H1 (cell line): ENCODE results near the gene CNTN5. TPM values are rescaled to one million over a fixed set of nuclear protein-coding genes. Genes with fewer than 3 reads are reported as not detected.

Experiments
- CTCF ChIA-PET: fragments of 300-600 bp; sonication (Branson Sonifier 250); formaldehyde crosslinking; loops from one replicate; lab custom pipeline; 2021; ENCODE audit not compliant: partially characterized antibody; lab: Charles Lee
- POLR2A ChIA-PET: fragments of 300-600 bp; sonication (Branson Sonifier 250); formaldehyde crosslinking; loops from one replicate; lab custom pipeline; 2021; ENCODE audit warnings: inconsistent platforms; ENCODE audit not compliant: partially characterized antibody; lab: Charles Lee
- DNase-seq, 2 experiments: peaks; one replicate each; pipeline versions ENCODE4 v3.0.0 to v3.0.0-alpha.2; 2010 to 2022; ENCODE audit warnings: low spot score in 2 of 2, low read depth in 1 of 2, mixed read lengths in 1 of 2
- FAIRE-seq: peaks from 2 replicates; lab custom pipeline; 2011; peaks lifted over from hg19 to GRCh38; lab: Jason Lieb, UNC
- H2AFZ ChIP-seq: 2 replicates; pipeline ENCODE4 v1.8.1; 2012; ENCODE audit warnings: low read length, inconsistent platforms
- H2AK5ac ChIP-seq: 2 replicates; pipeline ENCODE4 v1.6.1; 2013; ENCODE audit warnings: low read depth, low read length
- H2BK120ac ChIP-seq: replicated peaks from 2 replicates; pipeline ENCODE3; 2013; ENCODE audit warnings: low read depth, low read length, inconsistent platforms
- H2BK12ac ChIP-seq: 2 replicates; pipeline ENCODE4 v1.6.1; 2013; ENCODE audit warnings: low read depth, low read length
- H2BK15ac ChIP-seq: 2 replicates; pipeline ENCODE4 v1.6.1; 2013; ENCODE audit warnings: low read length
- H2BK20ac ChIP-seq: 2 replicates; pipeline ENCODE4 v1.6.1; 2013; ENCODE audit warnings: low read length
- H2BK5ac ChIP-seq: 2 replicates; pipeline ENCODE4 v1.6.1; 2013; ENCODE audit warnings: low read depth, low read length
- H3K14ac ChIP-seq: 2 replicates; pipeline ENCODE4 v1.6.1; 2013; ENCODE audit warnings: inconsistent platforms; ENCODE audit not compliant: insufficient read length
- H3K18ac ChIP-seq: 2 replicates; pipeline ENCODE4 v1.6.1; 2013; ENCODE audit warnings: low read length; ENCODE audit errors: extremely low read depth
- H3K23ac ChIP-seq: 2 replicates; pipeline ENCODE4 v1.6.1; 2013; ENCODE audit warnings: inconsistent platforms; ENCODE audit not compliant: insufficient read length
- H3K23me2 ChIP-seq: 2 replicates; pipeline ENCODE4 v1.6.1; 2013; ENCODE audit warnings: low read depth, low read length
- H3K27ac ChIP-seq: 2 replicates; pipeline ENCODE4 v1.6.1; 2011; ENCODE audit warnings: low read depth, low read length, inconsistent platforms
- H3K27me3 ChIP-seq, 4 experiments: replicated peaks in 1 of 4; 1 replicate in 1 of 4; 2 replicates in 3 of 4; pipeline versions ENCODE4 v1.6.1 to v1.8.1; 2011 to 2013; ENCODE audit warnings: low read length in 3 of 4, mild to moderate bottlenecking in 3 of 4, inconsistent platforms in 2 of 4, mixed read lengths in 2 of 4, moderate library complexity in 1 of 4; ENCODE audit not compliant: control insufficient read depth in 3 of 4, insufficient read depth in 3 of 4; ENCODE audit errors: extremely low read depth in 1 of 4
- H3K36me3 ChIP-seq, 4 experiments: 2 replicates each; pipeline versions ENCODE4 v1.6.1 to v1.8.1; 2011 to 2013; ENCODE audit warnings: mild to moderate bottlenecking in 4 of 4, low read length in 3 of 4, moderate library complexity in 2 of 4, control low read depth in 1 of 4, inconsistent platforms in 1 of 4; ENCODE audit not compliant: insufficient read depth in 4 of 4, control insufficient read depth in 2 of 4
- H3K4ac ChIP-seq: replicated peaks from 2 replicates; pipeline ENCODE3; 2013; ENCODE audit warnings: low read length, low read depth, mixed read lengths, inconsistent platforms; ENCODE audit not compliant: insufficient read length
- H3K4me1 ChIP-seq, 4 experiments: replicated peaks in 1 of 4; 1 replicate in 1 of 4; 2 replicates in 3 of 4; pipeline versions ENCODE4 v1.6.1 to v1.8.1; 2011 to 2013; ENCODE audit warnings: low read length in 3 of 4, inconsistent platforms in 2 of 4, mixed read lengths in 1 of 4; ENCODE audit not compliant: insufficient read depth in 4 of 4, control insufficient read depth in 3 of 4
- H3K4me2 ChIP-seq, 2 experiments: 2 replicates each; pipeline versions ENCODE4 v1.6.1 to v1.8.1; 2011 to 2013; ENCODE audit warnings: low read depth in 2 of 2, low read length in 2 of 2, control low read depth in 1 of 2, inconsistent platforms in 1 of 2, mild to moderate bottlenecking in 1 of 2; ENCODE audit not compliant: insufficient read depth in 1 of 2
- H3K4me3 ChIP-seq, 4 experiments: fragments of 200-600, 300-600 bp in 1 of 4; sonication (generic), shearing (Covaris generic), sonication (Bioruptor Twin) in 1 of 4; 2 replicates each; pipeline versions ENCODE4 v1.5.1 to v1.8.1; 2011 to 2016; ENCODE audit warnings: low read length in 4 of 4, low read depth in 3 of 4, control low read depth in 2 of 4, inconsistent platforms in 2 of 4, mild to moderate bottlenecking in 2 of 4, mixed read lengths in 1 of 4, moderate library complexity in 1 of 4; ENCODE audit not compliant: insufficient read depth in 2 of 4; ENCODE audit errors: extremely low read depth in 1 of 4
- H3K56ac ChIP-seq: replicated peaks from 2 replicates; pipeline ENCODE3; 2013; ENCODE audit warnings: low read depth, mild to moderate bottlenecking, mixed read lengths, low read length, inconsistent platforms; ENCODE audit not compliant: insufficient read length
- H3K79me1 ChIP-seq: 2 replicates; pipeline ENCODE4 v1.6.1; 2013; ENCODE audit warnings: low read depth, low read length, control low read depth
- H3K79me2 ChIP-seq, 2 experiments: 2 replicates each; pipeline versions ENCODE4 v1.6.1 to v1.8.1; 2012 to 2013; ENCODE audit warnings: low read length in 2 of 2, mild to moderate bottlenecking in 2 of 2, inconsistent platforms in 1 of 2; ENCODE audit not compliant: insufficient read depth in 2 of 2, control insufficient read depth in 1 of 2
- H3K9ac ChIP-seq, 4 experiments: replicated peaks in 1 of 4; 1 replicate in 1 of 4; 2 replicates in 3 of 4; pipeline versions ENCODE4 v1.6.1 to v1.8.1; 2011 to 2013; ENCODE audit warnings: low read depth in 3 of 4, low read length in 3 of 4, control low read depth in 2 of 4, mild to moderate bottlenecking in 2 of 4, moderate library complexity in 2 of 4, inconsistent platforms in 1 of 4; ENCODE audit errors: extremely low read depth in 1 of 4
- H3K9me3 ChIP-seq, 2 experiments: 2 replicates each; pipeline versions ENCODE4 v1.6.1 to v1.8.1; 2012 to 2013; ENCODE audit warnings: mild to moderate bottlenecking in 2 of 2, moderate library complexity in 2 of 2, control low read depth in 1 of 2, inconsistent platforms in 1 of 2, low read depth in 1 of 2, low read length in 1 of 2, mixed read lengths in 1 of 2; ENCODE audit not compliant: insufficient read depth in 2 of 2
- H4K20me1 ChIP-seq, 2 experiments: replicated peaks in 1 of 2; 2 replicates each; pipeline versions ENCODE3 to v1.8.1; 2011 to 2013; ENCODE audit warnings: inconsistent platforms in 2 of 2, low read length in 2 of 2, mild to moderate bottlenecking in 1 of 2; ENCODE audit not compliant: insufficient read depth in 2 of 2, control insufficient read depth in 1 of 2
- H4K5ac ChIP-seq: 2 replicates; pipeline ENCODE4 v1.6.1; 2013; ENCODE audit warnings: low read length, low read depth, mixed read lengths, inconsistent platforms; ENCODE audit not compliant: insufficient read length
- H4K8ac ChIP-seq: 2 replicates; pipeline ENCODE4 v1.8.0; 2013; ENCODE audit warnings: mild to moderate bottlenecking, moderate library complexity, low read length, inconsistent platforms; ENCODE audit not compliant: insufficient read depth; ENCODE audit errors: extremely low read depth
- H4K91ac ChIP-seq: replicated peaks from 2 replicates; pipeline ENCODE3; 2013; ENCODE audit warnings: low read length, mixed read lengths, inconsistent platforms; ENCODE audit not compliant: insufficient read length
- CBX8 ChIP-seq: fragments of 300-800, 300-1000 bp; sonication (generic); IDR thresholded peaks from 2 replicates; pipeline ENCODE4 v1.7.1; 2016; ENCODE audit warnings: low read depth, low read length, borderline replicate concordance
- CHD2 ChIP-seq: IDR thresholded peaks from 2 replicates; pipeline ENCODE4 v1.6.1; 2012; ENCODE audit warnings: low read length, improper control_type of control experiment
- EP300 ChIP-seq, 2 experiments: IDR thresholded peaks; 1 replicate in 1 of 2; 2 replicates in 1 of 2; pipeline ENCODE4 v1.6.1; 2011 to 2012; ENCODE audit warnings: low read depth in 2 of 2, low read length in 2 of 2, mild to moderate bottlenecking in 2 of 2, borderline replicate concordance in 1 of 2, inconsistent platforms in 1 of 2, moderate library complexity in 1 of 2
- GTF2F1 ChIP-seq: IDR thresholded peaks from 2 replicates; pipeline ENCODE4 v1.6.1; 2012; ENCODE audit warnings: low read depth, low read length, improper control_type of control experiment, borderline replicate concordance
- RFX5 ChIP-seq: IDR thresholded peaks from 2 replicates; pipeline ENCODE4 v1.6.1; 2011; ENCODE audit warnings: low read depth, low read length, improper control_type of control experiment, borderline replicate concordance
- RXRA ChIP-seq: IDR thresholded peaks from 2 replicates; pipeline ENCODE4 v1.6.1; 2011; ENCODE audit warnings: low read depth, mild to moderate bottlenecking, low read length, moderate library complexity; ENCODE audit not compliant: insufficient read depth
- TAF7 ChIP-seq: optimal IDR thresholded peaks from 2 replicates; pipeline ENCODE3; 2011; ENCODE audit warnings: low read depth, mild to moderate bottlenecking, inconsistent platforms, low read length, moderate library complexity, borderline replicate concordance
- TCF12 ChIP-seq: IDR thresholded peaks from 2 replicates; pipeline ENCODE4 v1.6.1; 2011; ENCODE audit warnings: low read depth, mild to moderate bottlenecking, low read length
- WGBS, 2 experiments: shearing (Covaris generic) in 1 of 2; methylation state at CpG; one replicate each; pipeline versions ENCODE4 v1.1.6 to v1.1.7; 2013 to 2015; ENCODE audit warnings: low lambda C conversion rate in 2 of 2, mixed read lengths in 2 of 2, inconsistent platforms in 1 of 2, low coverage in 1 of 2, missing lambda C conversion rate in 1 of 2; ENCODE audit not compliant: insufficient replicate concordance in 2 of 2, insufficient coverage in 1 of 2, insufficient read length in 1 of 2; ENCODE audit errors: extremely low coverage in 1 of 2, missing lambda C conversion rate in 1 of 2; 5-methylcytosine and 5-hydroxymethylcytosine counted together
- polyA plus RNA-seq, 7 experiments: library from polyadenylated mRNA; depleted of rRNA in 3 of 7; stranded (reverse) in 5 of 7; unstranded in 2 of 7; fragments of >200 nt in 5 of 7; fragments of 200-250 nt in 2 of 7; gene quantifications; 1 replicate in 5 of 7; 2 replicates in 1 of 7; 4 replicates in 1 of 7; pipeline versions ENCODE4 v1.2.1 to v1.2.3, GENCODE V29; 2011 to 2013; ENCODE audit warnings: missing spikeins in 2 of 7, mixed read lengths in 2 of 7
- total RNA-seq: library from RNA; stranded (reverse); fragmentation: NEBNext Ultra II Directional; extraction: Animal tissue kit (Norgen Biotek cat#: 25700); gene quantifications from 2 replicates; pipeline ENCODE4 v1.2.1, GENCODE V29; 2021
- TF ChIP-seq, protein P1 (sequence below): IDR thresholded peaks from 2 replicates; pipeline ENCODE4 v1.6.1; 2011; ENCODE audit warnings: low read depth, mild to moderate bottlenecking, low read length; ENCODE audit not compliant: insufficient read depth
- TF ChIP-seq, protein P2 (sequence below): IDR thresholded peaks from 2 replicates; pipeline ENCODE4 v1.6.1; 2011; ENCODE audit warnings: low read length, improper control_type of control experiment

The CNTN5 gene
- total and polyA plus RNA-seq, 2 of the 8 experiments (the other 6 are each of a cell fraction or from before 2014, with no cell fraction given): not detected

DNA sequence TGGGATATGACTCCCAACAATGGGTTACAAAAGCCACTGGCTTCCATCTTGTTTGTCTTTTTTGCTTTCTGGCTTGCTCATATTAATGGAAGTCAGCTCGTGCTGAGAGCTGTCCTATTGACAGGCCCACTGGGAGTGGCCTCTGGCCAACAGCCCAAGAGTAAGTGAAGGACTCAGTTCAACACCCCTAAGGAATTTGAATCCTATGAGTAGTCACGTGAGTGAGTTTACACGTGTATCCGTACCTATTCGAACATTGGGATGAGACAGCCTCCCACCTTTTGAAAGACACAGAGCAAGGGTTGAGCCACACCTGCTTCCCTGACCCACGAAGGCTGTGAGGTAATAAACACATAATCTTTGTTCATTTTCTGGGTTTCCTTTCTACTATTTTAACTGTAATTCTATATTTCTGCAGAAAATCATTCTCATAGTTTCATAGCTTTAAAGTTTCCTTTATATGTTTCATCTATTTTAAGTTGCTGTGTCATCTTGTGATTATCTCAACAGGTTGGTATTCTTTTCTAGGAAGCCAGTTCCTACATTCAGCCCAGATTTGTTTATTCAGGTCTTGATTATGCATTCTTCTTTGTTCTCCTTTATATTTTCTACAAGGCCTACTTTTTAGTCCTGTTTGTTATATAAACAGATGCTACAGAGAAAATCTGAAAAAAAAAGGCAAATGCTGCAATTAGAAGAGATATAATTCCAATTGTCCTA, 802.3 kb downstream of the CNTN5 start:
- DNase-seq: no peak
- no peak overlapping the region for H2BK15ac ChIP-seq
- TF ChIP-seq RXRA: no peak
- no peak for TF ChIP-seq CHD2
- TF ChIP-seq EP300 (IDR thresholded peaks at IDR 0.05; ENCODE audit: borderline replicate concordance in 1 of 2, low read depth in 2 of 2, low read length in 2 of 2): no peak
- TF ChIP-seq, protein P1, sequence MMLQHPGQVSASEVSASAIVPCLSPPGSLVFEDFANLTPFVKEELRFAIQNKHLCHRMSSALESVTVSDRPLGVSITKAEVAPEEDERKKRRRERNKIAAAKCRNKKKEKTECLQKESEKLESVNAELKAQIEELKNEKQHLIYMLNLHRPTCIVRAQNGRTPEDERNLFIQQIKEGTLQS: no peak
- TF ChIP-seq GTF2F1: no peak
- TF ChIP-seq TAF7: no peak
- TF ChIP-seq RFX5: no peak
- no peak for TF ChIP-seq CBX8
- no peak for TF ChIP-seq TCF12
- TF ChIP-seq, protein P2, sequence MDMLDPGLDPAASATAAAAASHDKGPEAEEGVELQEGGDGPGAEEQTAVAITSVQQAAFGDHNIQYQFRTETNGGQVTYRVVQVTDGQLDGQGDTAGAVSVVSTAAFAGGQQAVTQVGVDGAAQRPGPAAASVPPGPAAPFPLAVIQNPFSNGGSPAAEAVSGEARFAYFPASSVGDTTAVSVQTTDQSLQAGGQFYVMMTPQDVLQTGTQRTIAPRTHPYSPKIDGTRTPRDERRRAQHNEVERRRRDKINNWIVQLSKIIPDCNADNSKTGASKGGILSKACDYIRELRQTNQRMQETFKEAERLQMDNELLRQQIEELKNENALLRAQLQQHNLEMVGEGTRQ: no peak

More for the DNA sequence above, 802.3 kb downstream of the CNTN5 start:
- H2BK20ac ChIP-seq: no peak overlapping the region
- H3K36me3 ChIP-seq: no peaks in the 10 kb centered on the region
- H4K91ac ChIP-seq: no peak overlapping the region
- H3K56ac ChIP-seq: no peak overlapping the region
- no peaks in the 10 kb centered on the region for H3K4me1 ChIP-seq
- POLR2A ChIA-PET: no interaction called here
- WGBS, 2 experiments: 88% methylated on average over 6 of the region's 6 CpGs; no CpG with 5 or more reads in 1 of the 2 experiments
- H3K14ac ChIP-seq: no peak overlapping the region
- H2BK12ac ChIP-seq: no peak overlapping the region
- H4K20me1 ChIP-seq: no peaks in the 10 kb centered on the region
- H4K8ac ChIP-seq: no peak overlapping the region
- peak overlapping the region; percentile 78; the same call in 1 of the 2 replicates for H2AFZ ChIP-seq
- H3K27me3 ChIP-seq: no peaks in the 10 kb centered on the region
- no peak overlapping the region for H2BK5ac ChIP-seq
- H3K4me3 ChIP-seq: no peak overlapping the region
- no peak overlapping the region for H3K4me2 ChIP-seq
- no peak overlapping the region for H3K18ac ChIP-seq
- H3K9ac ChIP-seq: no peak overlapping the region
- H3K79me1 ChIP-seq: no peaks in the 10 kb centered on the region
- H3K79me2 ChIP-seq: no peaks in the 10 kb centered on the region
- no peaks in the 10 kb centered on the region for H3K9me3 ChIP-seq
- H3K23ac ChIP-seq: no peak overlapping the region
- CTCF ChIA-PET: no interaction called here
- no peak for FAIRE-seq
- H2BK120ac ChIP-seq: no peak overlapping the region
- no peak overlapping the region for H3K27ac ChIP-seq
- H3K4ac ChIP-seq: no peak overlapping the region
- no peak overlapping the region for H4K5ac ChIP-seq
- no peak overlapping the region for H2AK5ac ChIP-seq
- no peaks in the 10 kb centered on the region for H3K23me2 ChIP-seq
